Measurements from ENCODE around the gene ATG5.

ATG5 gene

DNA sequence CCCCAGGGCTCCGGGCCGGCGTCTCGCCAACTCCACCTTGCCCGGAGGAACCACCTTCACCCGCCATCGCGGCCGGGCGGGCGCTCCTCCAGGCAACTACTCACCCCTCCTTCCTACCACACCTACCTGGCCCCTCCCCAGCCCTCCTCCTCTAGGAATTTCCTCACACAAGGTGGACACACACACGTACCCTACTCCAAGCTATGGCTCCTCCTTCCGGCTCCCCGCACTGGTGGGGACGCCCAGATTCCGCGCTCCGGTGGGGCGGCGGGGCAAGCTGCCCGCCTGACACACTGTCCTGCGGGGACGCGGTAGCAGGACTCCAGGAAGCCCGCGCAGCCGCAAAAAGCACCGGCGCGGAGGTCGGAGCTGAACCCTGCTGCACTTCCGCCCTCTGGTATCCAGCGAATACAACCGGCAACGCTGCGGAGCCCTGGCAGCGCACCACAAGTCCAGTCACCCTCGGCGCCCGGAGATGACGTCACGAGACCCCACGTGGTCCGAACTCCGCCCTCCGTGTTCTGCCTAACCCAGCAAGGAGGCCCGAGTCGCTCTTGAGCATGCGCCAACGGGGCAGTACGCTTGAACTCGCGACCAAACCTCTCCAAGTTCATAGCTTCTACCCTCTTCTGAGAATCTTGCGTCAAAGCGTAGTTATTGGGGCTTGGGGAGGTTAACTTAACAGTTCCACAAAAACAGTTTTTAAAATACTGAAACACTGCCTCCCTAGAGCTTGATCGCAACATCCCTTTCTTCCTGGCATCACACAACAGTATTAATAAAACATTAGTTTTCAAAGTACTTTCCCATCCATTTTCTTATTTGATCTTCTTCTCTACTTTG lies at the start of gene ATG5:
ATG5 (minus strand) TSS at position 425 of the 843 bp plus-strand sequence. CDS start 9,552 bp downstream, outside the sequence.
- DNase-seq (ENCODE audit: low spot score): peak; percentile 98

DNA sequence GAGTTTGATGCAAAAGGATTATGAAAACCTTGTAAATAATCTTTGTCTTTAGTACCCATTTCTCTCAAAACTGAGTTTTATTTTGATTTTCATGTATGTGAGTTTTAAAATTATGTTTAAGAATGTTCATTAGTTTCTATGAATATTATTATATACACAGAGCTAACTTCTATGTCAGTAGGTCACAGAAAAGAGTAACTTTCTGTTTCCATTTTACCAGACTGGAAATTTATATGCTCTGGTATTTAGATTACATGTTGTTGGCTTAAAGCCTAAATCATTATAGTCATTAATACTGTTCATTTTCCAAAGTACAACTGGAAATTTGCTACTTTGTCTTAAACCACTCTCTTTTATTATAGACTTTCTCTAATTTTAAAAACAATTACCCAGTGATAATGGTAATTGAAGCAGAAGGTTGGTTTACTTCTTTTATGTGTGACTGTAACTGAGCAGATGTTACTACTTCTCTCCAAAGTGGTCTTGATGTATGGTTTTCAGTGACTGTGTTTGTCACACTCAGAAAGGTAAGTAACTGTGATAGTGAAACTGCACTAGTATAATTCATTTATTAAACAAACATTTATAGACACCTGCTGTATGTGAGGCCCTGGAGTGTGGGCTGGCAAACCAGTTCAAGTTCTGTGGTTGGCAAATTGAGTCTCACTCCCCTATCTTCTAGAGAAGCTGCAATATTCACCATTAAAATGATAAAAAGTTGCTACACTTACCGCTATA lies 48.1 kb upstream of the ATG5 start:
- no peak for DNase-seq (ENCODE audit: low spot score)

DNA sequence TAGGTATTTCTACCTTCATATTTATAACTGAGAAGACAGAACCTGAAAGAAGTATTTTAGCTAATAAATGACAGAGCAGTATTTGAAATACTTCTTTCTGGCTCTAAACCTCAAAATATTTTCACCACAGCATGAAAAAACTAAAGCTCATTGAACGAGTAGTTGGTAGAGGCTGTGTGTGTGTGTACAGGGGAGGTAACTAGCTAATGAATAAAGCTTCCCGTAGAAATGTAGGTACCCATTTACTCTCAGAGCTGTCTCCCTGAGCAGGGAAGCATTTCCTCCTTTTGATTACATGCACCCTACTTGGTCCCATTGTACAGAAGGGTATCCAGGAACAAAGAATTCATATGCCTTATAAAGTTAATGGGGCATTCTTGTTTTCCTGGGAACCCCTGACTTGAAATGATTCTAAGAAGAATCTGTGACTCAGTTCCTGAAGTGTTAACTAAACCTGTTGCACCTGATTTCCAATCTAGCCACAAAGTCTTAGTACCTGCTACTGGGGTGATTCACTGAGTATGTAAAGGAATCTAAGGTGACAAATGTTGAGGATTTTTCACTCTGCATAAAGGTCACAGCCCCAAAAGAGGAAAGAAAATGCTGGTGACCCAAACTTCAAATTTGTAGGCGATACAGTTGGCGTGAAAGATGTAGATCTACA lies 47.4 kb upstream of the ATG5 start:
- peak; percentile 27 for DNase-seq (ENCODE audit: low spot score)

DNA sequence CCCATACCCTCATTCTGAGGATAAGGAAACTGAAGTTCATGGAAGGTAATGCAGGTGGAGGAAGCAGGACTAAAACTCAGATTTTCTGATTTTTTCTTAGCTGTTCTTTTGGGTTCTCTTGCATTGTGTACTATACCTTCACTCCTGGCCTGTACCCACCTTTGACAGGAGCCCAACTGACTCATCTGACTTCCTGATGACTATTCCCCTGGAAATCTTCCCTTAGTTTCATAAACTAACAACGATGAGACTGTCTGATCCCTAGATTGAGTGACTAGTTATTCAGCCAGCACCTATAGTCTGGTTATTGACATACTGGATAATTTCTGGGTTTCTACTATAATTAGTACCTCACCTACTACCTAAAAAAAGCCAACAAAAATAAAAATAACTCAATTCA lies 45.1 kb upstream of the ATG5 start:
- DNase-seq (ENCODE audit: low spot score): peak; percentile 29

DNA sequence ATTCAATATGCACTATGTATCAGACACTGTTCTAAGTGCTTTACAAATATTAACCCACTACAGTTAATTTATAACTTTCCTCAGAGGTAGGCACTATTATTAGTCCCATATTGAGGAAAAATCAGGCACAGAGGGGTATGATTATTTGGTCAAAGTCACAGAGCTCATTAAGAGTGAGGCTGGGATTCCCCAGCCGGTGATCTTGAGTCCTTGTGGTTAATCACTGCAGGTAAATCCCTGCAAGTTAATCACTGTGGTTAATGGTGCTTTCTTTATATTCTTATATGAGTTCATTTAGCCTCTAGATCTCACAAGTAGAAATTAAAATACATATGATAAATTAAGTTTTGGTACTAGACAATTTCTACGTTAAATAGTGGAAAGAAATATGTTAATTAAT lies 44.2 kb upstream of the ATG5 start:
- DNase-seq (ENCODE audit: low spot score): no peak

DNA sequence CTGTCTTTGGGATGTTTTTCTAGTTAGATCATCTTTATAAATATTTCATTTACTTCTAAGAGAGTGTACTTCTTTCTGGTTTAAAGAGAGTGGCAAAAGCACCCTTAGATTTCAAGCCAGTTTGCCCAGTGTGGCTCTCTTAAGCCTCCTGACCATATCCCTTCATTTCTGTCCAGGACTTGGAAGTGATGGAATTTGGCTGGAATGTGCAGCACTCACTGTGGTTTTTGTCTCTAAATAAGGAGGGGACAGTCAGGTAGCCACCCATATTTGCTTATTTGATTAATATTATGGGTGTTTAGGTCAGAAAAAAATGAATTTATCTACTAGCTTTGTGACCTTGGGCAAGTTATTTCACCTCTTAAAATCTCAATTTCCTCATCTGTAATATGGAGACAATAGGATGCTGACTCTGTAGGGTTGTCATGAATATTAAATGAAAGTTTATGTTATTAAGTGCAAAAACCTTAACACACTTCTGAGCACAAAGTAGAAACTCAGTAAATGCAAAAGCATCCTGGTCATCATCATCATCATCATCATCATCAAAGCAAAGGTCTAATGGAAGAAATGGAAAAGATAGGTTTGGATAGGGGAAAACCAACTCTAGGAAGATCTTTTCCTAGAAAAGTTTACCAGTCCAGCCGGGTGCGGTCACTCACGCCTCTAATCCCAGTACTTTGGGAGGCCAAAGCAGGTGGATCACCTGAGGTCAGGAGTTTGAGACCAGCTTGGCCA lies 38.0 kb upstream of the ATG5 start:
- no peak for DNase-seq (ENCODE audit: low spot score)

DNA sequence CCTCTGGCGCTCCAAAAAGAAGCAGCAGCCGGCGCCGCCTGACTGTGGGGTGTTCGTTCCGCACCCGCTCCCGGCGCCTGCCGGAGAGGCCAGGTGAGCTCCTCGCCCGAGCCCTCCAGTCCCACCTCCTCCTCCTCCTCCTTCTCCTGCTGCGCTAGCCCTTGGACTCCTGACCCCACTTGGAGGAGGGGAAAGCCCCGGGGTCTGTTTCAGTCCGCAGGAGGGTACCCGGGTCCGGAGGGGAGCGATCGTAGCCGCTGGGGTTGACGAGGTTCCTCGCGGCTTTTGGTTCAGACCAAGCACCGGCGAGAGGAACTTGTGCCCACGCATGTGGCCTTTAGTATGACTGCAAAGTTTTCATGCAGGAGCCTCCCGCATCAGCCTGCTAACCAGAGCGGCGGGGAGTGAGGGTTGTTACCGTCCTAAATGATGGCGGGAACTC lies 35.5 kb upstream of the ATG5 start:
- DNase-seq (ENCODE audit: low spot score): peak; percentile 26

DNA sequence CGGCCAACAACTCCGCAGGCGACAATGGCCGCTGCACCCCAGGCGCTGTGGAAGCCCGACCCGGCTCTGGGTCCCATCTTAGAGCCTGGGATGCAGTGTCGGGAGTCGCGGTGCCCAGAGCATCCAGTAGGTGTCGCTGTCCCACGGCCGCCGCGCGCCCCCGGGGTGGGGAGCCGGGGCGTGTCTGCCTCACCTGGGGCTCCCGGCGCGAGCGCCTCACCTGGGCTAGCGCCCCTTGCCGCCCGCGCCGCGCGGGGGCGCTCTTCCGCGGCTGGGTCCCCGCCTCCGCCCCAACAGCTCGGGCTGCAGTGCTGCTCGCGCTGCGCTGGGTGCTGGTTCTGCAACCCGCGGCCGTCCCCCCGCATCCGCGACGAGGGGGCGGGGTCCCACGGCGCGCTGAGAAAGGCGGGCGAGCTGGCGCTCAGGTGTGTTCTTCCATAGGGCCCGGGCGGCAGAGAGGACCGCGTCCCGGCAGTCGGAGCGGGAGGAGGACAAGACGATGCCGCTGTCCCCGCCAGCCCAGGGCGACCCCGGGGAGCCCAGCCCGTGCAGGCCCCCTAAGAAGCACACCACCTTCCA lies 34.9 kb upstream of the ATG5 start, which contains the start of gene CRYBG1:
CRYBG1 (plus strand) TSS at position 308 of the 579 bp plus-strand sequence; CDS start at position 500, 192 bp downstream.
- peak; percentile 90 for DNase-seq (ENCODE audit: low spot score)

DNA sequence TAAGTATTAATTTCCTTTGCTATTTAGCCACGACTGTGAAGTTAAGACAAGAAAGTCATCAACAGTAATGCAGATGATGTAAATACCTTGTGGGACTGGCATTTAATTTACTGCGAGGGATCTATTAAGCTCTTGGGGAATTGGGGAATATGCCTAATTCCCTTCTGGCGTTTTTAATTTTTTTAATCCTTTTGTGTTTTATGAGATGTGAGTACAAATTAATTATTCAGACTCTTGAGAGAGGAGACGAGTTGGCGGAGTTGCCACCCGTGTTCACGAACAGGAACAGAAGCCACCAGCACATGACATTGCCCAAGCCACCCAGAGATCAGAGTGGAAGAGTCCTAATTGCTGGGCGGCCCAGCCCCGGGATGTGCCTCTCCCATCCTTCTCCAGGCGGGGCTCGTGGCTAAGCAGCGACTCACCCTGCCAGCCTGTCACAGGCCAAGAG lies 34.4 kb upstream of the ATG5 start:
- no peak for DNase-seq (ENCODE audit: low spot score)

DNA sequence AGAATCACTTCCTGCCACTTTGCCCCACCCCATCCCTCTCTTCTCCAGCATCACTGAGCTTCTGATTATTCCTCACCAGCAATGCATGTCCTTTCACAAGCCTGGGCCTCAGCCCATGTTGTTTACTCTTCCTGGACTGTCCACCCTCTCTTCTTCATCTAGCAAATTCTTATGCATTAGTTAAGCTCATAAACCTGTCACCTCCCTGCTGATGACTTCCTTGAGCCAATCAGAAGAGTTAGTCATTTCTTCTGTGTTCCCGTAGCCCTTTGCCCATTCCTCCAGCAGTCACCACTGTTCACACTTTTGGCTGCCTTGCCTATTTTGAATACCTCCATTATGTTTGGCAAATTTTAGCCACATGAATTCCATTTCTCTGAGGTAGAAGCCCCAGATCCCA lies 30.8 kb upstream of the ATG5 start:
- DNase-seq (ENCODE audit: low spot score): no peak

DNA sequence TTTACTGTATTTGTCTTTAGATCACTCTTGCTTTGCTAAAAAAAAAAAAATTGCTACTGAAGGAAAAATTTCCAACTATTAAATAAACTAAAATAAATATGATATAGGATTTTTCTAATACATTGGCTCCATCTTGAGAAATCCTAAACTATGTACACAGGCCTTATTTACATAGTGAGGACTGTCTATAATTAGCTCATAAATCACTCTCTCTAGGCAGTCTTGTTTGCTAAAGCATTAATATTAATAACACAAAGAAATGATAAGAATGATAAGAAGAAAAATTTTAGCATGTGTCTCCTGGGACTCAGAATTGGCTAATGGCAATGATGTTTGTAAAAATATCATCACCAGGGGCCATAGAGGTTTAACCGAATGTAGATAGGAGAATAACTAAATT lies 21.7 kb upstream of the ATG5 start:
- DNase-seq (ENCODE audit: low spot score): no peak

DNA sequence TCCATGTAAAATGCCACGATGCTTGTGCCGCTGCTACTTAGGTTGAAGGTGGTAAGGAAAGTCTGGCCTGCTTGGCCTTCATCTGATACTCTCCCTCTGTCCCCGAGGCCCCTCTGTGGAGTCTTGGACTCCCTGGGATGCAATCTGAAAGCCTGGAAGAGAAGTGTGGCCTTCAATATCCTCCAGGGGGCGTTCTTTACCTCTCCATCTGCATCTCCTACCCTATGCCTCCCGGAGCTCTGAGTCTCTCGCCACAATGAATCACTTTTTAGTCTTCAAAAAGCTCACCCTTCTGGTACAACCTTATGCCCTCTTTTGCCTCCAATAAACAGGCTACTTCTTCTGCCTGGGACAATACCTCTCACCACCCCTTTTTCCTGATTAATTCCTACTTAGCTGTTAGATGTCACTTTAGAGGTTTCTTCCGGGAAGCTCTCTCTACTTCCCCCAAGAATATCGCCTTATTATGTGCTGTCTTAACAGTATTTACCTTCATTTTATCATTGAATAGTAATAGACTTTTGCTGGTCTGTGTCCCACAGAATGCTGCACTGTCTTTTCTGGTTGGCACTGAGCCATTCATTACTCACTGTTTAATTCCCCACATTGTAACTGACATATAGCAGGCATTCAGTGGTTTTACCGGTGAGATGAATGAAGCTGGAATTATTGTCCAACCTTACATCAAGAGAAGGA lies 13.9 kb upstream of the ATG5 start:
- DNase-seq (ENCODE audit: low spot score): peak; percentile 87

DNA sequence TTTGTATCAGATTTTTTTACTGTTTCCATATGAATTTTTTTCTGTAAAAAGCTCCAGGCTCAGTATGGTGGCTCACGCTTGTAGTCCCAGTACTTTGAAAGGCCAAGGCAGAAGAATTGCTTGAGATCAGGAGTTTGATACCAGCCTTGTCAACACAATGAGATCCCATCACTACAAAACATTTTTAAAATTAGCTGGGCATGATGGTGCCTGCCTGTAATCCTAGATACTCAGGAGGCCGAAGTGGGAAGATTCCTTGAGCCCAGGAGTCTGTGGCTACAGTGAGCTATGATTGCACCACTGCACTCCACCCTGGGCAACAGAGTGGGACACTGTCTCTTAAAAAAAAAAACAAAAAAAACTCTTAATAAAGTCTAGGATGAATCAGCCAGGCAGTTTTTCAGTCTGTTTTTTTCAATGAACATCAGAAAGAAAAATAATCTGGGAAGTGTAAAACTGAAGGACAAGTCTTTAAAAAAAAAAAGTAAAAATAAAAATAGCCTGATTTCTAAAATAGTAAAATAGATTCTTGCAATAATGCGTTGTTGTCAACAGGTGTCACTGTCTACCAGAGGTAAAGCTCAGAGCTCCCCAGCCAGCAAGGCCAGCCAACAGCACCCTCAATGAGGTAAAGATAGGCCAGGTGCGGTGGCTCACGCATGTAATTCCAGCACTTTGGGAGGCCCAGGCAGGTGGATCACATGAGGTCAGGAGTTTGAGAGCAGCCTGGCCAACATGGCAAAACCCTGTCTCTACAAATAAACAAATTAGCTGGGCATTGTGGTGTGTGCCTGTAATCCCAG lies 9.3 kb upstream of the ATG5 start:
- peak; percentile 65 for DNase-seq (ENCODE audit: low spot score)

DNA sequence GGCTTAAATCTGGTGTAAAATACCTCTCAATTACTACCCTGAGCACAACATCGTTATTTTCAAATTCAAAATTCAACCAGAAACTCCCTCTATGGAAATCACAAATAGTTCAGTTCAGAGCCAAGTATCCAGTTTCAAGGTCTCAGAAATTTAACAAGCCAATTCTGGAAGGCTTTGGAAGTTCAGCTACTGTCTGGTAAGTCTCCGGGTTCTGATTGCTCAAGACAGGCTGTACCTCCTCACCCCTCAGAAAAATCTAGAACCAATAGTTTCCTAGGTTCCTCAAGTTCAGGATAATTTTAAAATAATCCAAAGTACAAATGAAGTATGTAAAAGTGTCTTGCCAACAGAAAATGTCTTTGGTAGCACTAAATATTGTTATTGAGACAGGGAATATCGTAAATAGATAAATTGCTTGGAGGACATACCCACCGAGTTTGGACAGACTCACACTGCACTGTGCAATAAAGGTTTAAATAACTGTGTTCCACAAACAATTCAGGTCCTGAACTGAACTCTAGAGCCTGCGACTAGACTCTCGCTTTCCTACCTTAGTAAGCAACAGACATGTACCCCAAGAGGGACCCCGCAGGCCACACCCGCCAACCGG lies 729 bp downstream of the ATG5 start:
- no peak for DNase-seq (ENCODE audit: low spot score)

DNA sequence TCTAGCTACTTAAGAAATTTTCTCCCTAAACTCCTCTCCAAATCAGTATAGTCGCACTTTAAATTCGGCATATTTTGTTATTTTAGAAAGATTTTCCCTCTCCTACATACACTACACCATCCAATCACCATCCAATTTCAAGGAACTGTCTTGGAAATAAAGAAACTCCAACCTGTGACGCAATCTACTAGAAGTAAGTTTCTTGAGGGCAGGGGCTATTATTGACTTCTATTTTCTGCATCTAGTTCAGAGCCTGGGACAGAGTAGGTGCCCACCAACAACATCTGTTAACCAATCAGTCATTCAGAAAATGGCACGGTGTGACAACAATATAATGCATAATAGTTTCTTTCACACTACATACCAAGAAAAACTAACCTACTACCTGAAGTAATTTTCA lies 3.6 kb downstream of the ATG5 start:
- no peak for DNase-seq (ENCODE audit: low spot score)

DNA sequence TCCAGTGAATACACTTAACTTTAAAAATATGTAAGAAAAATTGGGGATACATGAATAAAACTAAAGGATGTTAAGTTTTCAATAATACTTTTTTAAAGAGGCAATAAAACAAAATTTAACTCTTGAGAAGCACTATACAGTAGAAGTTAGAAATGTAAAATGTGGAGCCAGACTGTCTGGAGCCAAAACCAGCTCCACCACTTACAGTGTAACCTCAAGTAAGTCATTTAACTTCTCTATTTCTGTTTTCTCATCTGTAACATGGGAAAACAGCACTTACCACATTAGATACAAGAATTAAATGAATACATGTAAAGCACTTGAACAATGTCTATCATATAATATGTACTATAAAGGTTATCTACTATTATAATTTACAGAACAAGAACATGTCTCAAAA lies 6.7 kb downstream of the ATG5 start:
- DNase-seq (ENCODE audit: low spot score): no peak

DNA sequence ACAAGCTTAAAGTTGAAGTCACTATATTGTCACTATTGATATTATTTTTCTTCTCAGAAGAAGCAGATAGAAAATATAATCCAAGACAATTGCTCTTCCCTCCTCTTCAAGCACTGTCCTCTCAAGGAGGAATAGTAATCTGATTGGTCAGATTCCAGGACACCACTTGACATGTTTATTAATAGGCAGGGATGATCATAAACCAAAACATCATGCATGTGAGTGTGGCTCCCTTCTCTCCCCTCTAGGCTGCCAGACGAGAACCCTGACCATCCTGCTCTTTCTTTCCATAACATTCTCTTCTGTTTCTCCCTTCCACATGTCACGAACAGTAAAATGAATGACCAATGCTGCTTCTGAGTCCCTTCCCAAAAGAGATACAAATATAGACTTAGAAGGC lies 7.5 kb downstream of the ATG5 start:
- no peak for DNase-seq (ENCODE audit: low spot score)

DNA sequence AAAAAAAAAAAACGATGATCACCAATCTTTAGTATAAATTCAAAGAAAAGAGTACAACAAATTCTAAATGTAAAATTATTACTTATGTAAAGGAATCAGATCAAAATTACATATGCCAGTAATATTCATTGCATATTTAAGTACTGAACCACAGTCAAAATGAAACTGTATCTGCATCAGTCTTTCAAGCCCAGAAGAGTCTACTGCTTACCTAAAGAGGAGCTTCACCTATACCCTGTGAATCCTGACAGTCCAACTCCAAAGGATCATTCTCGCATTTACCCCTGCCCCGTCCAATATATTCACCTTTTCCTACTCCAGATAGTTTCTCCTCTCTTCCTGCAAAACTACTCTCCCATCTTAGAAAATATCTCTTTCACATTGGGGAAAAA lies 9.2 kb downstream of the ATG5 start:
- DNase-seq (ENCODE audit: low spot score): no peak

DNA sequence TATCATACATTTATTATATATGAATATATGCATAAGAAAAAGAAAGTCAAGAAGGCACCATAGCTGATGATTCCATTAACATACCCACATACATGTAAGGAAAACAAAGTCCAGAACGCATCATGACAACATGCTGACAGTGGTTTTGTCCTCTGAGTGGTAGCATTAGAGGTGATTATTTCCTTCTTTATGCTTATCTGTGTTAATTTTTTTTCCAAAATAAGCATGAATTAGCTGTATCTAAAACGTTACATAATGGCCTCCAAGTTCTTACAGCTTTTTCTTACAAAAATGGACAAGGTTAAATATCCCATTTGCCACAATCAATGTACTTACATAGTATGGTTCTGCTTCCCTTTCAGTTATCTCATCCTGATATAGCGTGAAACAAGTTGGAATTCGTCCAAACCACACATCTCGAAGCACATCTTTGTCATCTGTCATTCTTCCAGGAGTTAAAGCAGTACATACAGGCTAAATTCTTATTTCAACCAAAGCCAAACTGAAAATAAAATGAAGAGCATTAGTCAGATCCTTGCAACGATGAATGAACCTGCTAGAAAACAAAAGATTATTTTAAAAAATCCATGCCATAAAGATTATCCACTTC lies 9.7 kb downstream of the ATG5 start:
- peak; percentile 38 for DNase-seq (ENCODE audit: low spot score)

Measured in LoVo (cell line).